Ishikawa (cell line): ENCODE data around the gene ACTR3C.
A peak's percentile ranks its signal among the peaks of the same experiment; 100 is the strongest.

Experiments used
- CEBPB ChIP-seq: IDR thresholded peaks from 2 replicates; pipeline ENCODE4 v1.6.1; 2012
- CREB1 ChIP-seq: IDR thresholded peaks from 2 replicates; pipeline ENCODE4 v1.6.1; 2012; ENCODE audit warnings: low read depth
- EGR1 ChIP-seq: IDR thresholded peaks from 2 replicates; pipeline ENCODE4 v1.6.1; 2012
- EP300 ChIP-seq: IDR thresholded peaks from 2 replicates; pipeline ENCODE4 v1.6.1; 2012; ENCODE audit warnings: borderline replicate concordance
- FOXM1 ChIP-seq: IDR thresholded peaks from 2 replicates; pipeline ENCODE4 v1.6.1; 2012; ENCODE audit warnings: low read depth, borderline replicate concordance
- MAX ChIP-seq: IDR thresholded peaks from 2 replicates; pipeline ENCODE4 v1.6.1; 2012
- NFIC ChIP-seq: IDR thresholded peaks from 2 replicates; pipeline ENCODE4 v1.6.1; 2012
- RAD21 ChIP-seq: IDR thresholded peaks from 2 replicates; pipeline ENCODE4 v1.6.1; 2012; ENCODE audit warnings: low read depth
- REST ChIP-seq: IDR thresholded peaks from 2 replicates; pipeline ENCODE4 v1.6.1; 2012; ENCODE audit warnings: low read depth, mild to moderate bottlenecking
- TAF1 ChIP-seq: IDR thresholded peaks from 2 replicates; pipeline ENCODE4 v1.6.1; 2012; ENCODE audit warnings: low read depth, mild to moderate bottlenecking
- TCF12 ChIP-seq: IDR thresholded peaks from 2 replicates; pipeline ENCODE4 v1.6.1; 2012; ENCODE audit warnings: low read depth
- TEAD4 ChIP-seq: IDR thresholded peaks from 2 replicates; pipeline ENCODE4 v1.6.1; 2012
- USF1 ChIP-seq: IDR thresholded peaks from 2 replicates; pipeline ENCODE4 v1.6.1; 2012
- YY1 ChIP-seq: IDR thresholded peaks from 2 replicates; pipeline ENCODE4 v1.6.1; 2012; ENCODE audit warnings: low read depth
- ZBTB7A ChIP-seq: IDR thresholded peaks from 2 replicates; pipeline ENCODE4 v1.6.1; 2012; ENCODE audit warnings: low read depth

The ACTR3C gene

GRCh38 chr7:150313870-150314269 is 9.5 kb downstream of the ACTR3C start:
- TF ChIP-seq NFIC (no peak), USF1 (no peak), YY1 (no peak), TEAD4 (no peak), MAX (no peak), RAD21 (no peak), TCF12 (no peak), EGR1 (no peak), CEBPB (no peak), REST (no peak), CREB1 (no peak), FOXM1 (no peak), ZBTB7A (no peak), EP300 (no peak), TAF1 (no peak)

- TF ChIP-seq NFIC (no peak), CREB1 (no peak), EGR1 (no peak), RAD21 (no peak), REST (no peak), TEAD4 (no peak), ZBTB7A (no peak)
Observed at GRCh38 chr7:150313367-150313809, 10.0 kb downstream of the ACTR3C start.

- 0 out of 2 replicates have a peak, but pooled peaks have one; percentile 38 for TF ChIP-seq TEAD4
- TF ChIP-seq TCF12 = peak; percentile 29; the same call in 1 of the 2 replicates
- TF ChIP-seq NFIC = peak; percentile 43; the same call in 1 of the 2 replicates
- peak; percentile 50; the same call in 1 of the 2 replicates for TF ChIP-seq EP300
Observed at GRCh38 chr7:150312649-150313366, 10.5 kb downstream of the ACTR3C start.

- TF ChIP-seq TEAD4 = peak; percentile 51
- no peak for TF ChIP-seq RAD21
Observed at GRCh38 chr7:150311711-150312110, 11.6 kb downstream of the ACTR3C start.

GRCh38 chr7:150311146-150311545 is 12.2 kb downstream of the ACTR3C start:
- TF ChIP-seq USF1 = no peak
- no peak for TF ChIP-seq CEBPB
- TF ChIP-seq EGR1 = no peak
- no peak for TF ChIP-seq TAF1
- TF ChIP-seq CREB1 = no peak
- TF ChIP-seq TCF12 = no peak
- no peak for TF ChIP-seq ZBTB7A
- TF ChIP-seq FOXM1 = no peak
- TF ChIP-seq REST = no peak
- TF ChIP-seq NFIC = no peak
- no peak for TF ChIP-seq RAD21
- TF ChIP-seq MAX = no peak
- TF ChIP-seq TEAD4 = no peak
- no peak for TF ChIP-seq EP300
- no peak for TF ChIP-seq YY1
